CD4-positive, alpha-beta T cell treated with Interleukin-15 for 1 hour (primary cell): ENCODE measurements around the gene UBE2D2.

Experiments
- DNase-seq: peaks from one replicate; pipeline ENCODE4 v3.0.0-alpha.2; 2020

Gene UBE2D2

GRCh38 chr5:139660923-139661814 is 100.0 kb downstream of the UBE2D2 start:
- DNase-seq, result peak; percentile 84

- no peak for DNase-seq
Measured at GRCh38 chr5:139662617-139663016, 101.5 kb downstream of the UBE2D2 start.

- no peak for DNase-seq
Measured at GRCh38 chr5:139663207-139664085, 102.3 kb downstream of the UBE2D2 start.

GRCh38 chr5:139664086-139664693 is 103.1 kb downstream of the UBE2D2 start:
- peak; percentile 87 for DNase-seq

- DNase-seq, result no peak
Measured at GRCh38 chr5:139664727-139665351, 103.7 kb downstream of the UBE2D2 start.

- DNase-seq, result no peak
Measured at GRCh38 chr5:139665626-139666025, 104.5 kb downstream of the UBE2D2 start.

GRCh38 chr5:139666551-139666950 is 105.4 kb downstream of the UBE2D2 start:
- no peak for DNase-seq

GRCh38 chr5:139667001-139667729 is 106.0 kb downstream of the UBE2D2 start:
- no peak for DNase-seq

- no peak for DNase-seq
Measured at GRCh38 chr5:139667730-139668063, 106.6 kb downstream of the UBE2D2 start.

GRCh38 chr5:139668064-139668880 is 107.1 kb downstream of the UBE2D2 start:
- no peak for DNase-seq

GRCh38 chr5:139668924-139669661 is 108.0 kb downstream of the UBE2D2 start:
- DNase-seq, result no peak

- peak; percentile 55 for DNase-seq
Measured at GRCh38 chr5:139669662-139670368, 108.7 kb downstream of the UBE2D2 start.

GRCh38 chr5:139670369-139671095 is 109.4 kb downstream of the UBE2D2 start:
- peak; percentile 70 for DNase-seq

- DNase-seq, result no peak
Measured at GRCh38 chr5:139671096-139671841, 110.1 kb downstream of the UBE2D2 start.

- no peak for DNase-seq
Measured at GRCh38 chr5:139675213-139675612, 114.1 kb downstream of the UBE2D2 start.

GRCh38 chr5:139675825-139676224 is 114.7 kb downstream of the UBE2D2 start:
- no peak for DNase-seq

- DNase-seq, result no peak
Measured at GRCh38 chr5:139676406-139676805, 115.3 kb downstream of the UBE2D2 start.

- no peak for DNase-seq
Measured at GRCh38 chr5:139676951-139677735, 116.0 kb downstream of the UBE2D2 start.
